ENCODE results near the gene CLEC9A.

DNA sequence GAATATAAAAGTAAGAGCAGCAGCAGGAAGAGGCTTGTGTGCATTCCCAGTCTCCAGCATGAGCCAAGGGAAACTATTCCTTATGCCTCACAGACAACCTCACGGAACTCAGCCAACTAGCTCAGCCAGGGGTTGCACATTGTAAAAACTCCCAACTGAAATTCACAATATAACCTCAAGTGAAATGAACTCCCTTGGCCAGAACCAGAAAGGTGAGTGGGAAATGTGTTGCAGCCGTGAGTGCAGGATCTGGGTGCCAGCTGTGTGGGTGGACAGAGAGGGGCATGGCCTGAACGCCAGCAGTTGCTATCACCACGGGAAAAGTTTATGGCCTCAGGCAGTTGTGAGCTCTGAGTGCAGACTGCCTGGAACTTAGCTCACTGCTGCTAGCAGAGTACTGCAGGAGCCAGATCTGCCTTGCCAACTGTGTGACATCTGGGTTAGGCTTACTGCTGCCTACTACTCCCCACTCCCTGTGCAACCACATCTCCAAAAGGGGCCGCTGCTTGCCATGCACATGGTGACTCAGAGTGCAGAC lies 70.6 kb downstream of the CLEC9A start:
- TF ChIP-seq GATA2 (IDR thresholded peaks at IDR 0.05; ENCODE audit: low read depth, low read length): no peak
- TF ChIP-seq GATA3 (IDR thresholded peaks at IDR 0.05; ENCODE audit: low read depth, low read length): no peak
